ENCODE results near the gene TCERG1L. TPM values are rescaled to one million over a fixed set of nuclear protein-coding genes. Genes with fewer than 3 reads are reported as not detected.

The TCERG1L gene
- total RNA-seq, 1 donor from 2014 or later: not detected

GRCh38 chr10:131200856-131201470, 110.6 kb downstream of the TCERG1L start:
- no peak for TF ChIP-seq CTCF (IDR thresholded peaks at IDR 0.05)

GRCh38 chr10:131199646-131200045, 111.9 kb downstream of the TCERG1L start:
- H3K36me3 ChIP-seq: no peaks in the 10 kb centered on the region
- ATAC-seq (no peak), DNase-seq (peak; percentile 17)
- H3K4me1 ChIP-seq: no peaks in the 10 kb centered on the region
- intact Hi-C loops (cut with DNase I): no loop called here
- no peaks in the 10 kb centered on the region for H3K27me3 ChIP-seq (ENCODE audit: low read depth)
- no peak for TF ChIP-seq CTCF (IDR thresholded peaks at IDR 0.05)
- no peak overlapping the region for H3K4me3 ChIP-seq
- no peak overlapping the region for H3K27ac ChIP-seq
- no peaks in the 10 kb centered on the region for H3K9me3 ChIP-seq

More at GRCh38 chr10:131200856-131201470, 110.6 kb downstream of the TCERG1L start:
- H3K36me3 ChIP-seq: no peaks in the 10 kb centered on the region
- no peak for ATAC-seq
- no peaks in the 10 kb centered on the region for H3K4me1 ChIP-seq
- intact Hi-C loops (cut with DNase I): no loop called here
- no peak overlapping the region for H3K27ac ChIP-seq
- peak; percentile 20 for DNase-seq
- H3K4me3 ChIP-seq: no peak overlapping the region
- H3K27me3 ChIP-seq (ENCODE audit: low read depth): no peaks in the 10 kb centered on the region
- H3K9me3 ChIP-seq: no peaks in the 10 kb centered on the region

GRCh38 chr10:131198843-131199242, 112.7 kb downstream of the TCERG1L start:
- H3K27me3 ChIP-seq (ENCODE audit: low read depth): no peaks in the 10 kb centered on the region
- ATAC-seq (no peak), DNase-seq (no peak)
- no peaks in the 10 kb centered on the region for H3K9me3 ChIP-seq
- H3K4me3 ChIP-seq: no peak overlapping the region
- intact Hi-C loops (cut with DNase I): no loop called here
- no peak overlapping the region for H3K27ac ChIP-seq
- H3K4me1 ChIP-seq: no peaks in the 10 kb centered on the region
- no peak for TF ChIP-seq CTCF (IDR thresholded peaks at IDR 0.05)
- no peaks in the 10 kb centered on the region for H3K36me3 ChIP-seq

GRCh38 chr10:131198401-131198800, 113.1 kb downstream of the TCERG1L start:
- no peak overlapping the region for H3K27ac ChIP-seq
- no peaks in the 10 kb centered on the region for H3K4me1 ChIP-seq
- no peaks in the 10 kb centered on the region for H3K36me3 ChIP-seq
- H3K27me3 ChIP-seq (ENCODE audit: low read depth): no peaks in the 10 kb centered on the region
- H3K9me3 ChIP-seq: no peaks in the 10 kb centered on the region
- intact Hi-C loops (cut with DNase I): no loop called here
- ATAC-seq (no peak), DNase-seq (no peak)
- no peak for TF ChIP-seq CTCF (IDR thresholded peaks at IDR 0.05)
- no peak overlapping the region for H3K4me3 ChIP-seq

- no peaks in the 10 kb centered on the region for H3K27me3 ChIP-seq (ENCODE audit: low read depth)
- no peak for TF ChIP-seq CTCF (IDR thresholded peaks at IDR 0.05)
- intact Hi-C loops (cut with DNase I): no loop called here
- H3K9me3 ChIP-seq: no peaks in the 10 kb centered on the region
- no peaks in the 10 kb centered on the region for H3K36me3 ChIP-seq
- ATAC-seq (no peak), DNase-seq (no peak)
- H3K4me3 ChIP-seq: no peak overlapping the region
- no peaks in the 10 kb centered on the region for H3K4me1 ChIP-seq
- no peak overlapping the region for H3K27ac ChIP-seq
These were observed 115.2 kb downstream of the TCERG1L start for GRCh38 chr10:131196176-131196885.
